Measurements from ENCODE around the gene STRADA.

Gene STRADA, protein sequence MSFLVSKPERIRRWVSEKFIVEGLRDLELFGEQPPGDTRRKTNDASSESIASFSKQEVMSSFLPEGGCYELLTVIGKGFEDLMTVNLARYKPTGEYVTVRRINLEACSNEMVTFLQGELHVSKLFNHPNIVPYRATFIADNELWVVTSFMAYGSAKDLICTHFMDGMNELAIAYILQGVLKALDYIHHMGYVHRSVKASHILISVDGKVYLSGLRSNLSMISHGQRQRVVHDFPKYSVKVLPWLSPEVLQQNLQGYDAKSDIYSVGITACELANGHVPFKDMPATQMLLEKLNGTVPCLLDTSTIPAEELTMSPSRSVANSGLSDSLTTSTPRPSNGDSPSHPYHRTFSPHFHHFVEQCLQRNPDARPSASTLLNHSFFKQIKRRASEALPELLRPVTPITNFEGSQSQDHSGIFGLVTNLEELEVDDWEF

DNA sequence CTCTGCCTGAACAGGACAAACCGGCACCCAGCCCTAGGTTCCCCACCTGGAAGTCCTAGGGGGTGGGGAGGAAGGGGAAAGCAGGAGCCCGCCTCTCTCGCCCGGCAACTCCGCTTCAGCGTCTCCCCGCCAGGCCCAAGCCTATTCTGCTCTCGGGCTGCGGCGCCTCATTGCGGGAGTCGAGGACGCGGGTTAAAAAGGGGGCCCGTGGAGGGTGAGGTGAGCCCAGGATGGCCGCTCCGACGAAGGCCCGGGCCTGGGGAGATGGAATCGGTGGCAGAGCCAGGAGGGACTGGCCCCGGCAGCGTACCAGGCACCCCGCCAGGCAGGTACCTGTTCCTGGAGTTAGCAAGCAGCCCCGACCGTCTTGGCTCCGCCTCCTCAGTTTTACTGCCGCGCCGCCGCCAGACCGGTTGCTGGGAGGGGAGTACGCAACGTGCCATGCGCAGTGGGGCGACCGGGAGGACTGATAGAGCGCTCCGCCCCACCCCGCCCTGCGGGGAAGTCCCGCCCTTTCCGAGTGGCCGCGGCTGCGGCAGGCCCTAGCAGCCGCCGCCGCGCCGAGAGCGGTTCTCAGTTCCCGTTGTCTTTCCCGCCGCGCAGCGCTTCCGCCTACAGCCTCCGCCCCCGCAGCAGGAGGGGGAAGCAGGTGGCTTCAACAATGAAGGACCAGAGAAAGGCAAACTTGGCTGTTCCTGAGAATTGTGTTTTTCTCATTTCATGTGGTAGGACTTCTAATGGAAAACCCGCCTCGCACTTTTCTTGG is at the start of gene STRADA:
STRADA (minus strand) TSS at position 392 of the 766 bp plus-strand sequence. CDS start 13,430 bp downstream, outside the sequence.
- peak; percentile 99 for DNase-seq (ENCODE audit: low spot score)

DNA sequence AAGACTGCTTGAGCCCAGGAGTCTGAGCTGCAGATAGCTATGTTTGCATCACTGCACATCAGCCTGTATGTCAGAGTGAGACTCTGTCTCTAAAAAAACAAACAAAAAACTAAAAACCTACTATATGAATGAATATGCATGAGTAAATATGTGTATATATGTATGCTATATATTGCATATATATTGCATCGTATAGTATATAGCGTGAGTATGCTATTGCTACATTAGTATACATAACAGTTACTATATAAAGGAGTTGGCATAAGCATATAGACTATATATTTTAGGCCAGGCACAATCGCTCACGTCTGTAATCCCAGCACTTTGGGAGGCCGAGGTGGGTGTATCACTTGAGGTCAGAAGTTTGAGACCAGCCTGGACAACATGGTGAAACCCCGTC is 48.5 kb upstream of the STRADA start:
- DNase-seq (ENCODE audit: low spot score) = no peak

DNA sequence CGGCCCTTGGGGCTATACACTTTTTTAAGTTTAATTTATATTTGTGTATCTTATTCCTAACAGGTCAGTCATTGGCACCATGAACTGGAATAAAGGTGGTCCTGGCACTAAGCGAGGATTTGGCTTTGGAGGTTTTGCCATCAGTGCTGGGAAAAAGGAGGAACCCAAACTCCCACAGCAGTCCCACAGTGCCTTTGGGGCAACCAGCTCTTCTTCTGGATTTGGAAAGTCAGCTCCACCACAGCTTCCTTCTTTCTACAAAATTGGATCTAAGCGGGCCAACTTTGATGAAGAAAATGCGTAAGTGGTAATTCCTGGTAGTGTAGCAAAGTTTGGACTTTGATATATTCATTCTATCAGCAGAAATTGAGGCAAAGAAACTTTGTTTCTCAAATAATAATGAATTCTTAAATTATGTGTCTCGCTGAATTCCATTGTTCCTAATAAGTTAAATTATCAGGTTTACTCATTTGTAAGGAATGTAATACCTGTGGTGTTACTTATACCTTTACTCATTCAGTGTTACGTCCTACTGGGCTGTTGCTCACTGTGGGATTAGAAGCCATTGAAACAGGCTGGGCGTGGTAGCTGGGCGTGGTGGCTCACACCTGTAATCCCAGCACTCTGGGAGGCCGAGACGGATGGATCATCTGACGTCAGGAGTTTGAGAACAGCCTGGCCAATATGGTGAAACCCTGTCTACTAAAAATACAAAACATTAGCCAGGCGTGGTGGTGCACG is 45.5 kb upstream of the STRADA start:
- no peak for DNase-seq (ENCODE audit: low spot score)

DNA sequence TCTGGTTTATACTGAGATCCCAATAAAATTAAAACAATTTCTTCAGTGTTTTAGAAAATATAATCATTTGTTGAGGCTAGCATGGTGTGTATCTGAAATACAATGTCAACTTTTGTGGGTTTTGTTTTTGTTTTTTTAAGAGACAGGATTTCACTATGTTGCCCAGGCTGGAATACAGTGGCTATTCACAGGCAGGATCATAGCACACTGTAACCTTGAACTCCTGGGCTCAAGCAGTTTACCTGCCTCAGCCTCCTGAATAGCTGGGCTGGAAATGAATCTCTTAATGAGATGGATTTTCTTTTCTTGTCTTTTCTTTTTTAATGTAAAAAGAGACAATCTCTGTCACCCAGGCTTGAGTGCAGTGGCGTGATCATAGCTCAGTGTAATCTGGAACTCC is 44.5 kb upstream of the STRADA start:
- no peak for DNase-seq (ENCODE audit: low spot score)

DNA sequence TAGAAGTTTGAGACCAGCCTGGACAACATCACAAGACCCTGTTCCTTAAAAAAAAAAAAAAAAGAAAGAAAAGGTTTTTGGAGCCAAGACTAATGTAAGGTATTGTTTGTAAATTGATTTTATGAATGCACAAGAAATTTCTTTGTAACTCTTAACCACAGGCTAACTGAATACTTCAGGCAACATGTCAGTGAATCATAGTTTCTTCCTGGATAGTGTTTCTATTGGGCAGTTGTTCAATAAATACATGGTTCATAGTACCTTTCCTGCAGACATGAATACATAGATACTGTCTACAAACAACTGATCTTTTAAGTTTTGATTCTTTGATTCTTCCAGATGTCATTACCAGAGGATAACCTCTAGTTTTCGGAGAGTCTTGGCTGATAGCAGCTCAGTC is 44.0 kb upstream of the STRADA start:
- no peak for DNase-seq (ENCODE audit: low spot score)

DNA sequence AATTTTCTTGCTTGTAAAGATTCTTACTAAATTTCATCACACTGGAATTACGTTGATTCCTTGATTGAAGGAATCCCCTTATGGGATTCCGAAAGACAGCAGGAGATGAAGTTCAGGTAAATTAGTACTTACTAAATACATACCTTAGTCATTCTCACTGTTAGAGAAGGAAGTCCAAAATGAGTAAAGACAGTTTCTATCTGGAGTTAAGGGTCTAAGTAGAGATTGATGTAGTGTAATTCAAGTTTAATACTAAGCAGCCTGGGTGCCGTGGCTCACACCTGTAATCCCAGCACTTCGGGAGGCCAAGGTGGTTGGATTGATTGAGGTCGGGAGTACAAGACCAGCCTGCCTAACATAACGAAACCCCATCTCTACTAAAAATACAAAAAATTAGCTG is 41.9 kb upstream of the STRADA start:
- DNase-seq (ENCODE audit: low spot score) = no peak

DNA sequence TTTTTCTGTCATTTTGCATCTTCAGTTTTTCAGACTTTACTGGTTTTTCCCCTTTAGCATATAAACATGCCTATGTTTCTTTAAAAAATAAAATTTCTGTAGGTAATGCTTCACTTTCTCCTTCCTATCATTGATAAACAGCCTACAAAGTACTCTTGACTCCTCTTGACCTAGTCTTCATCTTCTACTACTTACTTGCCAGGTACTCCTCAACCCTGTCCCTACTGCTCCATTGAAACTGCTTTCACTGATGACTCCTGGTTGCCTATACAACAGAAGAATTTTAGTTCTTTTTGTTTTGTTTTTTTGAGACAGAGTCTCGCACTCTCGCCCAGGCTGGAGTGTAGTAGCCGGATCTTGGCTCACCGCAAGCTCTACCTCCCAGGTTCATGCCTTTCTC is 39.3 kb upstream of the STRADA start:
- DNase-seq (ENCODE audit: low spot score) = no peak

DNA sequence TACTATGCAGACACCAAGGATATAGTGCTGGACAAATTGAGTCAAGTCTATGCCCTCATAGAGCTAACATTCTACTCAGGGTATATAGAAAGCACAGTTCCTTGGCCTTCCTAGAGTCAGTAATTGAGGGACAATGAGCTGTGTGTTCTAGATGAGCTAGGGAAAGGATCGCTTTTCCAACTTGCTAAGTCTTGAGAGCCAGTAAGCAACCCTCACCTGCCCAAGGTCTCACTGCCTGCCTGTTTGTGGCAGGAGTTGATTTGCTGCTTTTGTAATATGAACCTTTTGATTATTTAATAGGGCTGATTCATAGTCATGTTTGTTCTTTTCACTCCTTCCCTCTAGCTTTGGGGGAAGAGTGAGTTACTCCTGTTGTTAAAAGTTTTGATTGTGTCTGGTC is 38.9 kb upstream of the STRADA start:
- DNase-seq (ENCODE audit: low spot score) = no peak

DNA sequence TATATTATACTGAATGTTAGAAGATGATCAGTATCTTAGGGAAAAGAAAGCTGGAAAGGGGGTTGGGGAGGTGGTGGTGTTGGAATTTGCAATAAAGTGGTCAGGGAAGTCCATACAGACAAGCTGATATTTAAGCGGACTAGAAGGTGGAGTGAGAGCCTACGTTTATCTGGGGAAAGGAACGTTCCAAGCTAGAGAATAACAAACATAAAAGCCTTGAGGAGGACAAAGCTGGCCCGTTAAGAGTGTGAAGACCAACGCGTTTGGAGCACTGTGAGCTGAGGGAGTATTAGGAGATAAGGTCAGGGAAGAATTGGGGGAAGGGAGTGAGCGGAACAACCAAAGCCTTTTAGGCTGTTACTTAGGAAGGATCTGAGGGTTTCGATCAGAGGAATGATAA is 33.8 kb upstream of the STRADA start:
- DNase-seq (ENCODE audit: low spot score) = no peak

DNA sequence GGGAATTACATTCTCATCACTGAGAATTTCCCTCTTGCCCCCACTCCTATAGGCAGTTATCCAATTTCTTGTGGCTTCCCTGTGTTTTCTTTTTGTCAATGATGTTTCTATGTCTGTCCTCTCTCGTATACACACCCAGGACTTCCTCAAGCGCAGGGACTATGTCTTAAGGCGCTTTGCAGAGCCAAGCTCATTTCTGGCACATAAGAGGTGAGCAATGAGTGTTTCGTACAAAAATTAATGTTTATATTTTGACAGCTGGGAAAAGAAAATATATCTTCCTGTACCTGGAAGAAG is 33.3 kb upstream of the STRADA start:
- no peak for DNase-seq (ENCODE audit: low spot score)

DNA sequence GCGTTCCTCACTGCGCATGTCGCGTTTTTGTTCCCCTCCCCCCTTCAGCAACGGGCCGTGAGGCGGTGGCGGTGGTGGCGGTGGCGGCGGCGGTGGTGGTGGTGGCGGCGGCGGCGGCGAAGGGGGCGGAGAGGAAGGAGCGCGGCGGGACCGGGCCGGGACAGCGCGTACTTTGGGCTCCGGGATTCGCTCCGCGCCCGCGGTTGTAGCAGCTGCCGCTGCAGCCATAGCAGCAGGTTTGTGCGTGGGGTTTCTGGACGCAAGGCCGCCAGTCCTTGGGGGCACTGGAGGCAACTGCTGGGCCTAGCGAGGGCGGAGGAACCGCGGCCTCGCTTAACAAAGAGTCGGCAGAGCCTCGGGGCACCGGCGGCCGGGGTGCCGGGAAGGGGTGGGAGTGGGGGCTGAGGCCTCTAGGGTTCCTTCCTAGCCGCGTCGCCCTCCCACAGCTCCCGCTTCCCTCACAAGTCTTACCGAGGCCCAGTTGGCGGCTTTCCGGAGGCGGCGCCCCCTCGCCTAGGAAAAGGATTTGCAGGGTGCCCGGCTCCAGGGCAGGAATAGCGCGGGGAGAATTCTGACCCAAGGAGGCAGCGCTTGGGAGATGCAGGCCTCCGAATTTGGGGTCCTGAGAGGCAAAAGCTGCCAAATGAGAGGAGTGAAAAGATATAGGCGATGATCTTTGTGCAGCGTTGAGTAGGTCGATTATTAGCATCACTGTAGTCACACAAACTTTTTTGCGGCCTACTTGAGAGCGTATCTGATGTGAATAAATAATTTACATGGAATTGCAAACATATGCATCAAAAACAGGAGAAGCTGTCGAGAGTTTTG is 32.8 kb upstream of the STRADA start, which contains the start of gene DDX42:
DDX42 (plus strand) TSS at position 30 of the 828 bp plus-strand sequence. CDS start 12,880 bp downstream, outside the sequence.
- no peak for DNase-seq (ENCODE audit: low spot score)

DNA sequence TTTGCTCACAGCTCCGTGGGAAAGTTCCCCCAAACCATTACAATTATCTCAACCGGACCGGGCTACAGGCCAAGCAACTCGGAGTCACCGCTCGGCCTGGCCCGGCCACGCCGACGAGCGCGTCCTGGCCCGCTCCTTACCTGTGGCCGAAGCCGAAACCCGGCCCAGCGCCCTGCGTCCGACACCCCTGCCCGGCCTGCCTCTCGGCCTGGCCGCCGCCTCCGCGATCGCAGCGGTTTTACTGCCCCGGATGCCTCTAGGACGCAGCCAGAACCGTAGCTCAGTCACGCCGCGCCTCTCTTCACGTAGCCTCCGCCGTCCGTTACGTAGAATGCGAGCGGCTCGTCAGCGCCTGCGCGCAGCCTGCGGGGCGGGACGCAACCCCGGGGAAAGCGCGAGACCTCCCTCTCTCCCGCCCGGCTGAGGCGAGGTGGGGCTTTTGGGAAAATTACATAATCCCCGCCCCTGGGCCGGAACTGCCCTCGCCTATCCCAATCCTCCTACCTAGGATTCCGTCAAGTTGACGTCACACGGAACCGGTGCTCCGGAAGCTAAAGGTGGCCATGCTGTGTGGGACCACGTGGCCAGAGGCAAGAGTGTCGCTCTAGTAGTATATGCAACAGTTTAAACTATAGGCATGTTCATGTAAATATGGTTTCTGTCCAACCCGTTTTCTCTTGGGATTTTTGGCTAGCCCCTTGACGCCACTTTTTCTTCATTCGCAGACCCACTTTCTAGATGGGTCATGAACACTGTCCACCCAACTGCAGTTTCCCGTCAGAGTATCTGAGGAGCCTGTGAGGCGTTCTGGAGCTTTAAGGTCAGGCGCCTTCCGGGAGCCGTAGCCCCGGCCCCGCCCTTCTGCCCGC is 31.9 kb upstream of the STRADA start, which contains the start of gene CCDC47:
CCDC47 (minus strand) TSS at position 326 of the 869 bp plus-strand sequence. CDS start 7,422 bp downstream, outside the sequence.
- DNase-seq (ENCODE audit: low spot score) = peak; percentile 99

DNA sequence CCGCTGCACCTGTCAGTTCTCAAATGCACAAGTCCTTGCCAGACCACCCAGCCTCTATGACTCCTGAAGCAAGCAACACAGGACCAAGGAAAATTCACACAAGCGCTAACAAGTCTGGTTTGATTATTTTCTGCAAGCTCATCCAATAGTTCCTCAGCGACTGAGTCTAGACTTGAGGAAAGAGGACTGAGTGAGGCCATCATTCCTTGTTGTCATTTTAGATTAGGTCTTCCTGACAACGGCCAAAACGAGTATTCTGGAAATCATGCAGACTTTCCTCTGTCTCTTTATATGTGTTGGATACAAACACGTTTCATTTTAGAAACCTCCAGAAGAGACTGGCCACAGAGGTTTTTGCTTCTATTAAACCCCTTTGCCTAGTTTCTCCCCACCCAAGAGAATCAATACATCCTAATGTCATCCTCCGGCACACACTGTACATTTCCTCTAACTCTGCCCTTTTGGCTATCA is 31.2 kb upstream of the STRADA start:
- no peak for DNase-seq (ENCODE audit: low spot score)

DNA sequence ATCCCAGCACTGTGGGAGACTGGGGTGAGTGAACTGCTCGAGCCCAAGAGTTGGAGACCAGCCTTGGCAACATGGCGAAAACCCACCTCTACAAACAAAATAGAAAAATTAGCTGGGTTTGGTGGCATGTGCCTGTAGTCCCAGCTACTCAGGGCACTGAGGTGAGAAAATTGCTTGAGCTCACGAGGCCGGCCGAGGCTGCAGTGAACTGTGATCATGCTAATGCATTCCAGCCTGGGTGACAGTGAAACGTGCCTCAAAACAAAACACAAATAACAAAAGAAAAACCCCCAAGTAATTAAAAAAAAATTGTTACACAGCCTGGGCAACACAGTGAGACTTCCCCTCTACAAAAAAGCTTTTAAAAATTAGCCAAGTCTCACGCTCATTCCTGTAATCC is 26.8 kb upstream of the STRADA start:
- no peak for DNase-seq (ENCODE audit: low spot score)

DNA sequence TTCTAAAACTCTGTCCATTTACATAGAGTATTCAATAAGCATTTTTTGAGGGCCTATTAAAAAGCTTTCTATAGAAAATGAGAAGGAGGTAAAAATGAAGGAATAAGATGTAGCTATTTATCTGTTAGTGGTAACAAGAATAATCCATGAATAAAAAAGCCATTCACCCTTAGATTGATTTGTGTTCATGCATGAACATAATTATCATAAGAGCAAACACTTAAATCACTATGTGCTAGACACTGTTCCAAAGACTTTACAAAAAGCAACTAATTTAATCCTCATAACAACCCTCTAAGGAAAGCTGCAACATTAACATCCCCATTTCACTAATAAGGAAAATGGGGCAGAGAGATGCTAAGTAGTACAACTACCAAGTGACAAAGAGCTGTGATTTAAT is 25.2 kb upstream of the STRADA start:
- no peak for DNase-seq (ENCODE audit: low spot score)

DNA sequence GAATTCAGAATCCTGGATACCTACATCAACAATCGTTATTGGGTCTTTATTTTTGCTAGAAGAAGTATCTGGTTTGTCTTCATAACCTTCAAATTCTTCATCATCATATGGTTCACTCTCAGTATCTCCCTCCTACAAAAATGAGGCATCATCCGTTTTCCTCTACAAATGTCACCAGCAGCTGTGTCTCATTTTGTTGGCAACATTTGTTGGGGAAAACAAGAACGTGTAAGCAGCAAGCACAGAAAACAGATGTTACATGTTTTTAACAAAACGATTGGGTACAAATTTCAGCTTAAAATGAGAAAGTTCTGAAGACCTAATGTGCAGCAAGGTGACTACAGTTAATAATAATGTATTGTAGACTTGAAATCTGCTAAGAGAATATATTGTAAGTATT is 23.1 kb upstream of the STRADA start:
- DNase-seq (ENCODE audit: low spot score) = no peak

DNA sequence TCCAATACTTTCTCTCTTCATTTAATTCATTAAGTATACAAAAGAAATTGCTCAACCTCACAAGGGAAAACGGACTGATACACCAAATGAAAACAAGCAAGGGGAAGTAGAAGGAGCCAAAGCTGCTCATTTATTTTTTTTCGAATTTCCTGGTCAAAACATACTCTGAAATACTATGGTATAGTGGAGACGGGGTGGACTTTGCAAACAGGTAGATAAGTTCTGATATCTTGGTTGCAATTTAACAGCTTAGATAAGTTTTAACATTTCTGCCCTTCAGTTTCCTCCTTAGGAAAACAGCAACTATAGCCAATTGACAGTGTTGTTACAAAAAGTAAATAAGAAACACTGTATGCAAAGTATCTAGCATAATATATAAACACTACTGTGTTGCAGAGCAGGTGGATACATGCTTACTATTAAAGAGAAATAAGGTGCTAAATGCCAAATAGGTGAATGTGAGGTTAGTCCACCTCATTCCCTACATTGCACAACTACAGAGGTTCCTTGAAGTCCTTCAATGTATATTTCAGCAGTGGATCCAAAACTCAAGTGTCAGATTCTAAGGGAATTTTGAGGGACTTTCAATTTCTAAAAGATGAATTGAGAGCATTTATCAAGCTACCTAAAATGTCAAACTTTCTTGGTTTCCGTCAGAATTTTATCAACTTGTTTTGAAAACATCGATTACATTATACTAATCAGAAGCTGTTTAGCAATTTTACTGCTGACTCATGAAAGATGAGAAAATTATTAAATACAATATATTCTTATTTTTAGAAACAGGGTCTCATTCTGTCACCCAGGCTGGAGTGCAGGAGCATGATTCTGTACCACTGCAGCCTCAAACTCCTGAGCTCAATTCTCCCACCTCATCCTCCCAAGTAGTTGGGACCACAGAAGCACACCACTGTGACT is 20.8 kb upstream of the STRADA start:
- DNase-seq (ENCODE audit: low spot score) = no peak

DNA sequence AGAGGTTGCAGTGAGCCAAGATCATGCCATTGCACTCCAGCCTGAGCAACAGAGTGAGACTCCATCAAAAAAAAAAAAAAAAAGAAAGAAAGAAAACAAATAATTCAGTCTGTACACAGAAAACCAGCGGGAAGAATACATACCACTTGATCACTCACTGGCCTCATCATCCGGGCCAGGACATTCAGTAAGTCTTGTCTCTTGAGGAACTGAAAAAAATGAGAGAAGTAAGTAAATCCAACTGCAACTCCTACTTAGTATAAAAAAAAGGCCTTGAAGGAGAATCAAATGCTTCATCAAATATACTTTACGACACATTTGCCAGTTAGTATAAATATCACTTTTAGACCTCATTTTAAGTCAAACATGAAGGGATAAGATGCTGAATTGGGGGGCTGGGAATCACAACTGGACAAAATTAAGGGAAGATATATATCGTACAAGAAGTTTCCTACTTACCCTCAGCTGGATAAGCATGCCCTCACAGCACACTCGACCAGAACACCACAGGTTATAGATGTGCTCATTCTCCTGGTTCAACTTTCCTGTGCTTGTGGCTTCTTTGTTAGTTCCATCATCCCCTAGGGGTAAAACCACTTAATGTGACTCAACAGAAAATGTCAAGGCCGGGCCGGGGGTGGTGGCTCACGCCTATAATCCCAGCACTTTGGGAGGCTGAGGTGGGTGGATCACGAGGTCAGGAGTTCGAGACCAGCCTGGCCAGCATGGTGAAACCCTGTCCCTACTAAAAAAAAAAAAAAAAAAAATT is 19.4 kb upstream of the STRADA start:
- DNase-seq (ENCODE audit: low spot score) = no peak

DNA sequence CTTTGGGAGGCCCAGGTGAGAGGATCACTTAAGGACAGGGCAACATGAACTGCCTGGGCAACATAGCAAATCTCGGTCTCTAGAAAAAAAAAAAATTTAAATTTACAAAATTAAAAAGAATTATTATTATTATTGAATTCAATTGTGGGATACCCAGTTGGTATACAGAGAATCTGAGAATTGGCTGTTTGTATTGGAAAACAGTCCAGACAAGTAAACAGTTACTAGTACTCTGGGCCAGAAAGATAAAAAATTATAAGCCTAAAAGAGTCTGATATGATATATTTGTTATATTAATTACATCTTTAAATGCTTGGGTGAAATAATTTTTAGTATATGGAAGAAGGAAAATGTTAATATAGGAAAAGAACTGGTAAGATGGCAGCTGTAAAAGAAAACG is 16.8 kb upstream of the STRADA start:
- no peak for DNase-seq (ENCODE audit: low spot score)

All from CD4-positive, alpha-beta T cell treated with Interleukin-2 at 100 ng/mL for 4 hours (primary cell).